K562 (cell line): Measurements from ENCODE around the gene ICAM2. TPM values are rescaled to one million over a fixed set of nuclear protein-coding genes. Genes with fewer than 3 reads are reported as not detected.

ENCODE experiments used
- ATAC-seq: fragments of 200-7000 bp; cut with Tn5 transposase; 3 replicates; pipeline ENCODE4 v1.9.1; 2020; ENCODE audit warnings: moderate library complexity
- BruUV-seq: library from RNA; stranded (reverse); fragments of 400-500 nt; replicated peaks from 2 replicates; lab custom pipeline; 2021; lab: Mats Ljungman, UMichigan
- CTCF ChIA-PET: fragments of 300-600 bp; formaldehyde crosslinking; extraction: SDS; loops from one replicate; lab custom pipeline; 2021; ENCODE audit warnings: low intra/inter-chr PET ratio; lab: Yijun Ruan, JAX
- POLR2A ChIA-PET: fragments of 300-600, 350-650 bp; sonication (Branson Sonifier 250); formaldehyde crosslinking; extraction: SDS; loops from one replicate; lab custom pipeline; 2021; ENCODE audit warnings: antibody characterized with exemption, inconsistent platforms; lab: Yijun Ruan, JAX
- DNase-seq, 4 experiments: peaks; one replicate each; pipeline versions ENCODE4 v3.0.0 to v3.0.0-alpha.2; 2011 to 2018; ENCODE audit warnings: low spot score in 3 of 4, mixed read lengths in 3 of 4; ENCODE audit errors: extremely low read depth in 1 of 4
- FAIRE-seq: peaks from 2 replicates; lab custom pipeline; 2011; peaks lifted over from hg19 to GRCh38; lab: Jason Lieb, UNC
- H2AFZ ChIP-seq: 2 replicates; pipeline ENCODE4 v1.6.0; 2011; ENCODE audit warnings: low read depth, low read length, control low read depth, inconsistent platforms
- H3K27ac ChIP-seq: fragments of 200-600 bp; 3 replicates; pipeline ENCODE4 v1.8.0; 2011; ENCODE audit warnings: low read depth, mild to moderate bottlenecking, control low read depth, inconsistent platforms, low read length, moderate library complexity, mixed read lengths; ENCODE audit errors: extremely low read depth
- H3K27me3 ChIP-seq, 2 experiments: fragments of 300-600 bp in 1 of 2; 2 replicates in 1 of 2; 3 replicates in 1 of 2; pipeline versions ENCODE4 v1.6.0 to v1.8.0; 2011; ENCODE audit warnings: inconsistent platforms in 2 of 2, low read length in 2 of 2, mild to moderate bottlenecking in 1 of 2, mixed read lengths in 1 of 2, moderate library complexity in 1 of 2; ENCODE audit not compliant: control insufficient read depth in 2 of 2, insufficient read depth in 2 of 2
- H3K36me3 ChIP-seq: fragments of 300-600 bp; 3 replicates; pipeline ENCODE4 v1.8.0; 2011; ENCODE audit warnings: mild to moderate bottlenecking, low read length, inconsistent platforms; ENCODE audit not compliant: control insufficient read depth, insufficient read depth
- H3K4me1 ChIP-seq, 2 experiments: fragments of 200-600 bp in 1 of 2; replicated peaks in 1 of 2; 2 replicates in 1 of 2; 3 replicates in 1 of 2; pipeline versions ENCODE4 v1.5.1 to v1.8.0; 2011; ENCODE audit warnings: inconsistent platforms in 2 of 2, low read length in 2 of 2, mild to moderate bottlenecking in 1 of 2, mixed read lengths in 1 of 2, moderate library complexity in 1 of 2; ENCODE audit not compliant: control insufficient read depth in 2 of 2, insufficient read depth in 2 of 2
- H3K4me2 ChIP-seq: 2 replicates; pipeline ENCODE4 v1.6.1; 2011; ENCODE audit warnings: low read length, control low read depth, inconsistent platforms, mixed read lengths; ENCODE audit not compliant: insufficient read depth
- H3K4me3 ChIP-seq: fragments of 200-600 bp; sonication (generic), shearing (Covaris generic); 2 replicates; pipeline ENCODE4 v1.5.1; 2016; ENCODE audit warnings: control low read depth, inconsistent platforms
- H3K79me2 ChIP-seq: fragments of 200-600 bp; 3 replicates; pipeline ENCODE4 v1.8.0; 2011; ENCODE audit warnings: low read length, inconsistent platforms; ENCODE audit not compliant: control insufficient read depth, insufficient read depth
- H3K9ac ChIP-seq, 2 experiments: 2 replicates each; pipeline versions ENCODE4 v1.6.0 to v1.6.1; 2011; ENCODE audit warnings: low read depth in 2 of 2, low read length in 2 of 2, control low read depth in 1 of 2, inconsistent platforms in 1 of 2, mild to moderate bottlenecking in 1 of 2, mixed read lengths in 1 of 2; ENCODE audit not compliant: insufficient read depth in 1 of 2
- H3K9me1 ChIP-seq: one replicate; pipeline ENCODE4 v1.6.0; 2011; ENCODE audit warnings: inconsistent platforms, mild to moderate bottlenecking, low read length, moderate library complexity; ENCODE audit not compliant: control insufficient read depth, insufficient read depth
- H3K9me3 ChIP-seq: replicated peaks from 2 replicates; pipeline ENCODE4 v1.5.1; 2011; ENCODE audit warnings: low read depth, low read length, inconsistent platforms; ENCODE audit not compliant: control insufficient read depth, insufficient read depth
- H4K20me1 ChIP-seq: replicated peaks from 2 replicates; pipeline ENCODE4 v1.6.1; 2011; ENCODE audit warnings: low read length, inconsistent platforms, mixed read lengths; ENCODE audit not compliant: control insufficient read depth, insufficient read depth
- CBFA2T3 ChIP-seq: fragments of 450-650 bp; IDR thresholded peaks from 2 replicates; pipeline ENCODE4 v1.6.1; 2017
- NFIC ChIP-seq: fragments of 450-650 bp; IDR thresholded peaks from 2 replicates; pipeline ENCODE4 v1.6.1; 2017; ENCODE audit warnings: mild to moderate bottlenecking, inconsistent platforms
- PML ChIP-seq: IDR thresholded peaks from 2 replicates; pipeline ENCODE4 v1.6.1; 2012; ENCODE audit warnings: low read length, inconsistent platforms
- WGBS: fragments of 100-300 bp; shearing (Covaris generic); methylation state at CpG from one replicate; pipeline ENCODE4 v1.1.6; 2016; ENCODE audit warnings: low coverage, mixed read lengths; ENCODE audit not compliant: insufficient coverage; ENCODE audit errors: missing lambda C conversion rate; 5-methylcytosine and 5-hydroxymethylcytosine counted together
- in situ Hi-C: fragments of 300-500 bp; cut with MboI; formaldehyde crosslinking; loops from 4 replicates; pipeline ENCODE4 v1.15.0; 2018; ENCODE audit warnings: inconsistent platforms, mixed read lengths
- intact Hi-C: fragments of 100-400 bp; cut with micrococcal nuclease; formaldehyde crosslinking; loops from 2 replicates; pipeline ENCODE4 v1.14.2; 2022
- polyA plus RNA-seq, 8 experiments: library from polyadenylated mRNA; depleted of rRNA in 4 of 8; stranded (reverse) in 5 of 8; unstranded in 3 of 8; fragments of >200 nt; fragmentation: Nextera tagmentation in 2 of 8; fragmentation: Illumina TruSeq in 1 of 8; extraction: Ambion mirVana in 2 of 8; extraction: Trizol in 1 of 8; gene quantifications; 2 replicates each; pipeline versions ENCODE4 v1.2.1 to v1.2.3, GENCODE V29; 2011 to 2014; ENCODE audit warnings: inconsistent platforms in 1 of 8, missing spikeins in 1 of 8
- total RNA-seq, 7 experiments: library from RNA; depleted of rRNA in 6 of 7; stranded (reverse); fragments of >200 nt in 6 of 7; fragmentation: Illumina TruSeq in 2 of 7; extraction: Trizol in 2 of 7; gene quantifications; 2 replicates each; pipeline versions ENCODE4 v1.2.1 to v1.2.3, GENCODE V29; 2011 to 2021; ENCODE audit warnings: low replicate concordance in 1 of 7
- TF ChIP-seq, protein P1 (sequence below), 2 experiments: fragments of 450-650 bp; IDR thresholded peaks; 2 replicates each; pipeline ENCODE4 v1.6.1; 2016

ICAM2 gene
- total and polyA plus RNA-seq, 9 of the 15 experiments (the other 6 are each of a cell fraction or from before 2014, with no cell fraction given), result 37.9 to 89.4 (median 60.6) TPM

DNA sequence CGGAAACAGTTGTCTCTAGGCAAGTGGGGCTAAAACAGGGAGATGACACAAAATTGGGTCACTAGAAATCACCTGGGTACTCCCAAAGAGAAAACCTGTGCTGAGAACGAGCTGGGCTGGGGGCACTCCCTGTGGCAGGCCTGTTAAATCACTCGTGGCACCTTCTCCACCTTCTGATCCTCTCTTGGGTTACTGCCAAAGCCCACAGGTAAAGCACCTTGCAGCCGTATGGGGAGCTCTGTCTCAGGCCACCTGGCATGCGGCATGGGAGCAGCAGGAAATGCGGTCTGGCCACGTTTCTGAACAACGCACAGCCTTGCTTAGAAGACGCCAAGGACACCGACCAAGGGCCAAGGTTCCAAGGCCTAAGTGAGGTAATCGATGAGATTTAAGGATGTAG is 21.5 kb upstream of the ICAM2 start (continued):
- TF ChIP-seq, protein P1, sequence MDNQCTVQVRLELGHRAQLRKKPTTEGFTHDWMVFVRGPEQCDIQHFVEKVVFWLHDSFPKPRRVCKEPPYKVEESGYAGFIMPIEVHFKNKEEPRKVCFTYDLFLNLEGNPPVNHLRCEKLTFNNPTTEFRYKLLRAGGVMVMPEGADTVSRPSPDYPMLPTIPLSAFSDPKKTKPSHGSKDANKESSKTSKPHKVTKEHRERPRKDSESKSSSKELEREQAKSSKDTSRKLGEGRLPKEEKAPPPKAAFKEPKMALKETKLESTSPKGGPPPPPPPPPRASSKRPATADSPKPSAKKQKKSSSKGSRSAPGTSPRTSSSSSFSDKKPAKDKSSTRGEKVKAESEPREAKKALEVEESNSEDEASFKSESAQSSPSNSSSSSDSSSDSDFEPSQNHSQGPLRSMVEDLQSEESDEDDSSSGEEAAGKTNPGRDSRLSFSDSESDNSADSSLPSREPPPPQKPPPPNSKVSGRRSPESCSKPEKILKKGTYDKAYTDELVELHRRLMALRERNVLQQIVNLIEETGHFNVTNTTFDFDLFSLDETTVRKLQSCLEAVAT (IDR thresholded peaks at IDR 0.05), result no peak

DNA sequence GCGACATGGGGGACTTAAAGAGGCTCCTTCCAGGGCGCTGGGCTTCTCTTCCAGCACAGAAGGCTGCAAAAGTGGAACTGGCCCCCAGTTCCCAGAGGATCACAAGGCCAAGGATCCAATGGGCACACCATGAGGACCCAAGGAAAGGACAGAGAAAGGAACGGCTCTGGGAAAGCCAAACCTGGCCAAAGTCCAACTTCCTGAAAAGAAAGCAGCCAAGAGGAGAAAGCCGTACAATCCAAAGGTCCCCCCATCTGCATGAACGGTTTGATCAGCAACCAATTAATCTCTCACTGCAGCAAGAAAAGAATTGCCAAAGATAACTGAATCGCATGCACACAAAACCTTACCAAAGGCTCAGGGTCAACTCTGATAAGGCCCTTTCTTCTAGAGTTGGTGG is 19.8 kb upstream of the ICAM2 start:
- TF ChIP-seq CBFA2T3, result peak; percentile 17; the same call in 1 of the 2 replicates
- no peak for TF ChIP-seq PML
- peak; percentile 27; the same call in 1 of the 2 replicates for TF ChIP-seq NFIC
- TF ChIP-seq, all 486 proteins: peak for 2
- Histone ChIP-seq H3K9ac (no peak overlapping the region), H3K4me3 (no peak overlapping the region), H3K4me2 (no peak overlapping the region), H3K79me2 (no peaks in the 10 kb centered on the region), H3K4me1 (peaks cover 0 to 4% of the 10 kb centered on the region in 2 experiments; a peak in 3 of 5 replicates), H3K36me3 (peaks cover 24% of the 10 kb centered on the region; the same call in 2 of the 3 replicates), H3K27ac (no peak overlapping the region), H3K9me1 (no peaks in the 10 kb centered on the region), H2AFZ (no peak overlapping the region), H3K9me3 (no peaks in the 10 kb centered on the region), H3K27me3 (no peaks in the 10 kb centered on the region), H4K20me1 (no peaks in the 10 kb centered on the region)
- POLR2A ChIA-PET, result no interaction called here
- ATAC-seq, result no peak
- intact Hi-C loops, result no loop called here
- no TSS peak for BruUV-seq
- DNase-seq, result no peak
- in situ Hi-C loops, result no loop called here
- CTCF ChIA-PET, result interaction anchor here (0.6 kb wide), 1 partner anchor 18 kb away, joined by 3 read pairs; no protein-coding TSS in a partner anchor
- WGBS, result 36% methylated on average over 5 of the region's 6 CpGs
- no peak for FAIRE-seq
